ENCODE measurements around the gene DMAP1.

DNA sequence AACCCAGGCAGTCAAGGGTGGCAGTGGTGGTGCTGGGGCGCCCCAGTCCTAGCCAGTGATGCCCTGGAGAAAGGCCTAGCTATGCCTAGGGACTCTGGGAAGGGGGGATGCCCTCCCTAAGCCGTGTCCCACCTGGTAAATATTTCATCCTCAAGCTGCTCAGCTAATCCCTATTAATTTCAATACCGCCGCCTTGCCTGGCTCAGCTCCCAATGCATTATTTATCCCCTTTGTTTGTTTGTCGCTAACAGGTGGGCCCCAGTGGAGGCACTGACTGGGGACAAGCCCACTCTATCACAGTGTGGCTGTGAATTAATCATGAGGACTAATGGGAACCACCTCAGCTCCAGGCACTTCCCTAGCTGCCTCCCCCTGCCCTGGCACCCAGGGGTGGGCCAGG lies 22.5 kb downstream of the DMAP1 start:
- TF ChIP-seq, protein P1, sequence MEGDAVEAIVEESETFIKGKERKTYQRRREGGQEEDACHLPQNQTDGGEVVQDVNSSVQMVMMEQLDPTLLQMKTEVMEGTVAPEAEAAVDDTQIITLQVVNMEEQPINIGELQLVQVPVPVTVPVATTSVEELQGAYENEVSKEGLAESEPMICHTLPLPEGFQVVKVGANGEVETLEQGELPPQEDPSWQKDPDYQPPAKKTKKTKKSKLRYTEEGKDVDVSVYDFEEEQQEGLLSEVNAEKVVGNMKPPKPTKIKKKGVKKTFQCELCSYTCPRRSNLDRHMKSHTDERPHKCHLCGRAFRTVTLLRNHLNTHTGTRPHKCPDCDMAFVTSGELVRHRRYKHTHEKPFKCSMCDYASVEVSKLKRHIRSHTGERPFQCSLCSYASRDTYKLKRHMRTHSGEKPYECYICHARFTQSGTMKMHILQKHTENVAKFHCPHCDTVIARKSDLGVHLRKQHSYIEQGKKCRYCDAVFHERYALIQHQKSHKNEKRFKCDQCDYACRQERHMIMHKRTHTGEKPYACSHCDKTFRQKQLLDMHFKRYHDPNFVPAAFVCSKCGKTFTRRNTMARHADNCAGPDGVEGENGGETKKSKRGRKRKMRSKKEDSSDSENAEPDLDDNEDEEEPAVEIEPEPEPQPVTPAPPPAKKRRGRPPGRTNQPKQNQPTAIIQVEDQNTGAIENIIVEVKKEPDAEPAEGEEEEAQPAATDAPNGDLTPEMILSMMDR (IDR thresholded peaks at IDR 0.05) = no peak
- TF ChIP-seq POLR2A (IDR thresholded peaks at IDR 0.05) (no peak), POLR2AphosphoS5 (IDR thresholded peaks at IDR 0.05) (no peak), EP300 (IDR thresholded peaks at IDR 0.05) (no peak)
